Daoy (cell line): ENCODE data around the gene RHOJ. TPM values are rescaled to one million over a fixed set of nuclear protein-coding genes. Genes with fewer than 3 reads are reported as not detected.
"Not testable (repeated sequence)": the region's sequence is repeated elsewhere in the genome, so short reads cannot be mapped to it uniquely, and the experiment has no call there.

Experiments
- DNase-seq: peaks from one replicate; pipeline ENCODE4 v3.0.0-alpha.2; 2015; ENCODE audit warnings: low read depth
- total RNA-seq: library from RNA; depleted of rRNA; stranded (reverse); fragments of >200 nt; shearing (Covaris generic); gene quantifications from 2 replicates; pipeline ENCODE4 v1.2.3, GENCODE V29; 2014; rRNA removed

The RHOJ gene
- 6.0 and 9.5 TPM in 2 replicates for total RNA-seq

GRCh38 chr14:63204407-63205043, at the start of gene RHOJ:
Gene RHOJ, plus strand, starts transcription at chr14:63204443. Its CDS starts 427 bp downstream, at chr14:63204870.
- DNase-seq: peak; percentile 61

- DNase-seq: peak; percentile 87
Observed at GRCh38 chr14:63155511-63156185, 48.6 kb upstream of the RHOJ start.

- no peak for DNase-seq
Observed at GRCh38 chr14:63157195-63157594, 47.0 kb upstream of the RHOJ start.

- DNase-seq: no peak
Observed at GRCh38 chr14:63163306-63163705, 40.9 kb upstream of the RHOJ start.

- peak; percentile 53 for DNase-seq
Observed at GRCh38 chr14:63164108-63164683, 40.0 kb upstream of the RHOJ start.

- not testable (repeated sequence) for DNase-seq
Observed at GRCh38 chr14:63165267-63165666, 39.0 kb upstream of the RHOJ start.

GRCh38 chr14:63167044-63167443, 37.2 kb upstream of the RHOJ start:
- DNase-seq: no peak

GRCh38 chr14:63174760-63175191, 29.5 kb upstream of the RHOJ start:
- peak; percentile 78 for DNase-seq

GRCh38 chr14:63175531-63175930, 28.7 kb upstream of the RHOJ start:
- DNase-seq: no peak

GRCh38 chr14:63178912-63179311, 25.3 kb upstream of the RHOJ start:
- DNase-seq: peak; percentile 81

- DNase-seq: no peak
Observed at GRCh38 chr14:63179383-63179782, 24.9 kb upstream of the RHOJ start.

- no peak for DNase-seq
Observed at GRCh38 chr14:63180011-63180410, 24.2 kb upstream of the RHOJ start.

GRCh38 chr14:63182968-63183367, 21.3 kb upstream of the RHOJ start:
- no peak for DNase-seq

- DNase-seq: no peak
Observed at GRCh38 chr14:63186453-63186852, 17.8 kb upstream of the RHOJ start.

- DNase-seq: no peak
Observed at GRCh38 chr14:63191211-63191610, 13.0 kb upstream of the RHOJ start.

GRCh38 chr14:63192085-63192484, 12.2 kb upstream of the RHOJ start:
- no peak for DNase-seq

- DNase-seq: no peak
Observed at GRCh38 chr14:63193236-63193635, 11.0 kb upstream of the RHOJ start.

- DNase-seq: no peak
Observed at GRCh38 chr14:63200035-63200740, 4.1 kb upstream of the RHOJ start.

- DNase-seq: peak; percentile 23
Observed at GRCh38 chr14:63200767-63201166, 3.5 kb upstream of the RHOJ start.

GRCh38 chr14:63203015-63203414, 1.2 kb upstream of the RHOJ start:
- no peak for DNase-seq

GRCh38 chr14:63203618-63204406, 431 bp upstream of the RHOJ start:
- DNase-seq: peak; percentile 99
